SK-MEL-5 (cell line): ENCODE results near the gene CDKN2B-AS1. TPM values are rescaled to one million over a fixed set of nuclear protein-coding genes. Genes with fewer than 3 reads are reported as not detected.

Source experiments
- DNase-seq: peaks from one replicate; pipeline ENCODE4 v3.0.0-alpha.2; 2016; ENCODE audit warnings: low read depth, low spot score
- in situ Hi-C: cut with HindIII; loops from 2 replicates; pipeline ENCODE4 v1.10.0; 2016; ENCODE audit warnings: low sequenced_read_pairs, high pct_unique_total_duplicates, low pct_unique_long_range_greater_than_20kb
- total RNA-seq: library from RNA; depleted of rRNA; stranded (reverse); fragments of >200 nt; shearing (Covaris generic); gene quantifications from 2 replicates; pipeline ENCODE4 v1.2.3, GENCODE V29; 2014

CDKN2B-AS1 gene
- total RNA-seq, 1 experiment from 2014 or later: not detected

DNA sequence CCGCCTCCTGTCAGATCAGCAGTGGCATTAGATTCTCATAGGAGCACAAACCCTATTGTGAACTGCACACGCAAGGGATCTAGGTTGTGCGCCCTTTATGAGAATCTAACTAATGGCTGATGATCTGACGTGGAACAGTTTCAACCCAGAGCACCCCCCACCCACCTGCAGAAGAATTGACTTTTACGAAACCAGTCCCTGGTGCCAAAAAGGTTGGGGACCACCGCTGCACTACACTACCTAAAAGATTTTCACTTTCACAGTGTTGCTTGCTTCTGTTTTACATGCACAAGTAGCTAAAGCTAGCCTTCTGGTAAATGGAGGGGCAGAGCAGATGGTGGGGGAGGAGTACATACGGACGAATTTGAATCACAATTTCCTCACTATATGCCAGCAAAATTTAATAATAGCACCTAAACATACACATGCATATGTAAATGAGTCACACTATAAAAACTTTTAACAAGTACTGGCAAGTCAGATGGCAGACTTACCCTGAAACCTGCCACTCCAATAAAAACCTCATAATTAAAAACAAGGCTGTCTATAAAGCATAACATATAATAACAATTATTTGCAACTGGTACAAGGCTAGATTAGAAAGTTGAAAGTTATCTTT lies 38.5 kb downstream of the CDKN2B-AS1 start:
- in situ Hi-C loops: no loop called here
- DNase-seq: no peak

DNA sequence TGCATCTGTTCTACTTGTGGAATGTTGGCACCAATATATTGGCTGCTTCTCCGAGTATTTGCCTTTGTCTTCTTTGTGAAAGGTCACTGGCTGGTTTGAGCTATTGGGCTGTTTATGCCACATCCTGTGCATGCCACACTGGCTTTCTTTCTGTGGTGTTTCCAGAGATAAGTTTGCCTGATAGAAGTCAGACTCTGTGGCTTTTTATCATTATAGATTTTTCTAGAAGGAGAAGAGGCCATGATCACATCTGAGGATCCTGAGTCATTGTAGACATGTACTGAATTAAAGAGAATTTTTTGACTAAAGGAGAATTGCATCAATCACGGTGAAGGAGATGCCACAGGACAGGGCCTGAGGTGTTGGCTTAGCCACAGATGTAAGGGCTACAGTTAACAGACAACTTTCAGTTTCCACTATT lies 41.0 kb downstream of the CDKN2B-AS1 start:
- in situ Hi-C loops: no loop called here
- no peak for DNase-seq

DNA sequence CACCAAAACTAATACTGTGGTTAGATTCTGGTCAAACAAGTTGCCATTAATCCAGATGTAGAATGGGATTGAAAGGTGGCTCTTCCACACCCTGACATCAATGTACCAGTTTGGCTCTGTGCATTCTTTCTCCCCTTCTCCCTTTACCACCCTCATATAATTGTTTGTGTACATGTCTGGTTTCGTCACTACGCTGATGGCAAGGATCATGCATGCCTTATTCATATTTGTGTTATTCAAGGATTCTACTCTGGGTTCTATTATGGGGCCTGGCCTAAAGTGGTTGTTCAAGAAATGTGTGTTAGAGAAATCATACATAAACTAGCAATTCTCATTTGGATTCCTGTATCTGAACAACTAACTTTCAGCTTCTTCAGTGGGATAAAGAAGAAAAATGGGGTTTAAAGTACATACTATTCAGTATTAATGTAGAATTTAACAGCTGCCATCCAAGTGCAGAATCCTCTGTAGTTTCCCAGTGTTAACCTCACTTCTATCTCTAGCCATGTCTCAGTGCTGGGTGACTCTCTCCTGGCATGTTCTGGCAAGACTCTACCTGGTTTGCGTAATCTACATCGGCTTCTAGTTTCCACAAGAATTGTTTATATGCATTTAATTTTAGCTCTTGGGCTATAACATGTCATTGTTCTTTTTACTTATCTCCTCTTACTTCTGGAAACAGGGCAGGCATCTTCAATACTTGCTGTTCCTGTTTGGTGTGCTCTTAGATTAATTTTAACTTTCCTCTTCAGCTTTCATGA lies 42.5 kb downstream of the CDKN2B-AS1 start:
- in situ Hi-C loops: no loop called here

DNA sequence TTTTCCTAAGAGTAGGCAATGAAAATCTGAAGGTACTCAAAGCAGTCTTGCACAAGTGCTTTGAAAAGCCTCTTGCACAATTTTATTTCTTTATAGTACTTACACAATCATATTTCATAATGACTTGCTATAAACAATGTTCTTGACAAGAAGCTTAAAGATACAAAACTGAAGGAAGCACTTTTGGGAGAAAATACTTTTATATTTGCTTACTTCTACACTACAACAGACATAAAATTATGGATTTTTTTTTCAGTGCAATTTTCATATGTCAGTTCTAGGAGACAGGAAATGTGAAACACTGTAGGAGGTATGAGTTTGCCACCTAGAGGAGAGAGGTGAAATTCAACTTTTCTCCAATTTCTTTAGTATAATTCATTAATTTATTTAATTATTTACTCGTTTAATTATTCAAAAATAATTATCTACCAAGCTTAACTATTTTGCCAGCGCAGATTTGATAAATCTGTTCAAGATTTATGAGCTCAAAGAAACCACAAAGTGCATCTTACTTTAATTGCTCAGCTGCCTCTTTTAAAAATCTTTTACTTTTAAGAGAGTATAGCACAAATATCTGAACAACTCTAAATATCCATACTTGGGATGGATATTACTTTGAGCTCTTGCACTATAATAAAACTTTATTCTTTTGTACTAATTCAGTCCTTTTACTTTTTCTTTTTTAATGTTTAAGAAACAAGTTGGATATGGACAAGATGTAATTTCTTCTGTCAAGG lies 43.5 kb downstream of the CDKN2B-AS1 start:
- no peak for DNase-seq
- in situ Hi-C loops: no loop called here

More for the DNA sequence above, 42.5 kb downstream of the CDKN2B-AS1 start:
- no peak for DNase-seq

DNA sequence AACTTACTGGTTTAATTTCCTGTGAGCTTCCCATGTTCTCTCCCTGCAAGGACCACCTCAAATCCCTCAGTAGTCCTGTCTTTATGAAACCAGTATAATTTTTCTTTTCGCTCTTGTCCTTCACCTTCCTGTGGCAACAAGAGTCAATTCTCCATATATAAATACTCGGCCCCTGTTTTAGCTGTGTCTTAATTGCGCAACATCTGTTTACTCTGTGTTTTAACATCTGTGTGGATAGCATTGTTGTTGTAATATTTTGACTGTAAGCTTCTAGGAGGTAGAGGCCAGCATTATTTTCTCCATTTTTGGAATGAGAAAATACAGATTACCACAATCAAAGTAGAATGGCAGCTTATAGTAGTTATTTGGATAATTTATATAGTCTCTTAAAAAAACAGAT lies 44.7 kb downstream of the CDKN2B-AS1 start:
- DNase-seq: no peak
- in situ Hi-C loops: no loop called here

DNA sequence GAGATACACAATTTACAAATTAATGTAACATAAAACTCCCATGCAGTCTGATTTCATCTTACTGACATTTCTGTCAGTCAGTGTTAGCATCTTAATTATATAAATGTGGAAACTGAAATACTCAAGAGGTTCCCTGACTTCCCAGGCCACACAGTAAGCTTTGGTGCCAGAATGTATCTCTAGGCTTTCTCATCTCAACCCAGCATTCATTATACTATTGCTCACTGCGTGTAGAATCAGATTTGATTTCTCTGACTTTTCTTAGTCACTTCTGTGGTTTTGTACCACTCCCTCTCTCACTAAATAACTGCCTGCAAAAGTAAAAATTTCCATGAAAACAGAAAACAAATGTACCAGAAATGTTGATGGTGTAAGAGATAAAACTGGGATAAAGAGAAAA lies 46.2 kb downstream of the CDKN2B-AS1 start:
- in situ Hi-C loops: no loop called here
- no peak for DNase-seq

DNA sequence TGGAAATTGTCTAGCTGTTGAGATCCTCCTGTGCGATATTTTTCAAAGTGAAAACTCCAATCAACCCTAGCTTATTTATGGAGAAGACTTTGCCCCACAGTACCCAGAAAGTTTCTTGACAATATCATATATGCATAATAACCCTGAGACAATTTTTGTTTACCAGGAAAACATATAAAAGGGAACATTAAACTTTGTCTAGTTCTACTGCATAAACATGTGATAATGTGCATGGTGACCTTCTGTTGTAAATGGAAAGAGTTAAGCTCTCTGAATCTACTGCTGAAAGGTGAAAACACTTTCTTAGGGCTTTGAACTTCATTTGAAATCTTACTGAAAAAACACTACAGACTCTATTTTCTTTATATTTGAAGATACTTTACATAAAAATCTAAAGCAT lies 46.8 kb downstream of the CDKN2B-AS1 start:
- in situ Hi-C loops: no loop called here
- no peak for DNase-seq

DNA sequence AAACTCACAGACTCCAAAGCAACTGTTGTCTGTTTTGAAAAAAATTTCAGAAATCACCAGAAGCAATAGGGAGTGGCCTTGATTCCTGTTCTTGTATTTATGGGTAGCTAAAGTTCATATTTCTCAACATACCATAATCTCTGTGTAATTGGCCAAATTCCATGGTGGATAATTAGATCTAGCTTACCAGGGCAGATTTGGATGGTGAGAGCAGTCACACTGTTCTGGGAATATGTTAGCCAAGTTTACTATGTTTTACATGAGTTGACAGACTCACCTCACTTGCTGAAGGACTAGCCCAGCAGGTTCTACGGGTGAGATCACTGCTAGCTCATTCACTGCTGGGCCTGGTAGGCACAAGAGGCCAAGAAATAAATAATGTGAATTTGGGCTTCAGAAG lies 47.2 kb downstream of the CDKN2B-AS1 start:
- DNase-seq: no peak
- in situ Hi-C loops: no loop called here

DNA sequence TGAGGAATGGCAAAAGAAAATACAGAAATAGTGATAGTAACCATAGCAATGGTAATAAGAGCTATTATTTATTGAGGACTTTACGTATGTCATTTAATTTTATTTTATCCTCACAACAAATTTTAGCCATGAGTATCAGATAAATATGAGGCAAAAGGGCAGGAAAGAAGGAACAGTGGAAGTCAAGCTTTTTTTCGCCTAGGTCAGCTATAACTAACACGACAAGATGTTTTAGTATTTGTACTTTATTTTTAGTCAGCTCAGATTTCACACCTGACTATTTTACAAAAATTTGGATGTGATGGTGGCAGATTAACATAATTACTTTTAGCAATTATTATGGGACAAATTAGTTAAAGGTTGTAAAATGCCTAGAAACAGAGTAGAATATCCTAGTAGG lies 49.3 kb downstream of the CDKN2B-AS1 start:
- in situ Hi-C loops: no loop called here

DNA sequence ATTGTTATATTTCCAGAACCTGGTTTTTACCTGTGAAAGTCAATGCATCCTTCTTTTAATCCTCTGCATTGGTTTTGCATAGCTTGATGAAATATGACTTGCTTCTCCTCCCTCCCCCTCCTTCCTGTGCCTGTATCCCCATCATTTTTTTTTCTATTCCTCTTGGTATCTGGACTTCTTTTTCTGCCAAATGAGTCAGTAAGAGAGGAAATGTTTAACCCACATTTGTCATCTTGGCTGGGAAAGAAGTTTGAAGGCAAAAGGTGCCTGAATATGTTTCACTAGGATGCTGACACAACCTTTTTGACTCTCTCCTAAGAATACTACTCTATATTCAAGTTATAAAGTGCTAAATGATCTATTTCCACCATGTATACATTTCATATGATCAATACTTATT lies 50.0 kb downstream of the CDKN2B-AS1 start:
- no peak for DNase-seq
- in situ Hi-C loops: no loop called here

More for the DNA sequence above, 49.3 kb downstream of the CDKN2B-AS1 start:
- DNase-seq: no peak

DNA sequence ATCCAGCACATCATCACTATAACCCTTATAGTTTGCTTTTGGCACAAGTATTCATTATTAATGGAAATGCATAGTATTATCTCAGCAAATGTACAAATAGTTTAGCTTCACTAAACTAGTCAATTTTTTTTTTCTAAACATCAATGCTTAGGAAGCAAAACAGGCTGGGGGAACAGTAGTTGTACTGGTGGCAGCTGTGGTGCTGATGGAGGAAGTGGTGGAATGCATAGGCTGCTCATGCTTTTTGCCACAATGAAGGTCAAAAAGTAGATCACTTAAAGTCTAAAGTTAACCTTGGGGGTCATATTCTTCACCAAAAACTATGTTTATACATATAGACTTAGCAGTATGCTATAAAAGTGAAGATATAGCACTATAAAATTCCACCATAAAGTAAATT lies 50.8 kb downstream of the CDKN2B-AS1 start:
- in situ Hi-C loops: no loop called here

DNA sequence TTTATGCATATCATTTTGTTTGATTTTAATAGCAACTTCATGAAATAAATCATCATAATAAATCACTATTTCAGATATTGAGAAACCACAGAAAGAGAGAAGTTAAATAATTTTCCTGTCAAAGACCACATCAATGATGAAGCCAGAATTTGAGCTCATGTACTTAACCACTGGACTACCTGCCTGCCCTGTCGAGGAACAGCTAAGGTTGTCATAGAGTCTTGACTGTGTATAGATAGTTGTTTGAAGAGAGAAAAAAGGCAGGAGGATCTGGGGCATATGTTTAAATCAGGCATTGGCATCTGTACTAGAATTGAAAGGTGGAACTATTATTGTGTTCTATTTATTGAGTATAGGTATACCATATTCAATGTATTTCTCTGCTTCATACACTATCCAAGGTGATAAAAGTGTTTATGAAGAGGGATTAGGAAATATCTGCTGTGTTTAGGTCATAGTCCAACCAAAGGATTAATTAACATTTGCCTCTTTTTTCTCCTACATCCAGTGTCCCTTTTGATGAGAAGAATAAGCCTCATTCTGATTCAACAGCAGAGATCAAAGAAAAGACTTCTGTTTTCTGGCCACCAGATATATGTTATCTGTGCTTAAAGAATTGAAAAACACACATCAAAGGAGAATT lies 51.8 kb downstream of the CDKN2B-AS1 start:
- in situ Hi-C loops: no loop called here
- DNase-seq: no peak

More for the DNA sequence above, 50.8 kb downstream of the CDKN2B-AS1 start:
- no peak for DNase-seq

DNA sequence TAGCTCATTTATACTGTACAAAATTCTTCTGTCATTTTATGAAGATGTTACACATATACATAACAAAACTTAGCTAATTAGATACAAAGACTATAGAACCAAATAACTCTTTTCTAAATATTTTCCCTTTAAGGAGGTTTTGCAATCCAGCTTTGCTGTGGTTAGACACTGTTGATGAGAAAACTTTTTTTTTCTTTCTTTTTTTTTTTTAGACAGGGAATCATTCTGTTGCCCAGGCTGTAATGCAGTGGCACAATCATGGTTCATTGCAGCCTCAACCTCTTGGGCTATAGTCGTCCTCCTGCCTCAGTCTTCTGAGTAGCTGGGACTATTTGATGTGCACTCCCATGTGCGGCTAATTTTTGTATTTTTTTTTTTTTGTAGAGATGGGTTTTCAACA lies 53.0 kb downstream of the CDKN2B-AS1 start:
- no peak for DNase-seq
- in situ Hi-C loops: no loop called here

DNA sequence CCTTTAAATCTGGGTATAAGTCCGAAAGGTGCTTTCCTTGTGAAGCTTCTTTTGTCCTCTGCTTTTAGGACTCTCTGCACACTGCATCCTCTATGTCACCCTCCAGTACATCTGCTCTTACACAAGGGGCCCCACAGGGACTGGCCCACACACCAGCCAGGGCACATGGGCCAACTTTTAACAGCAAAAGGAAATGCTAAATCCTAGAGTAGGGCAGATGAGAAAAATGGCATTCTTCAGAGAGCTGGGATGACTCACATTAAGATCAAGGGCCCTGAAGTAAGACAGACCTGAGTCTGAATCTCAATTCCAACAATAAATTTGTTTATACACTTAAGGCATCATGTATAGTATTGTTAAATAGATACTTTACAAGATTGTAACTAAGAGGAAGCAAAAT lies 54.8 kb downstream of the CDKN2B-AS1 start:
- no peak for DNase-seq
- in situ Hi-C loops: no loop called here

DNA sequence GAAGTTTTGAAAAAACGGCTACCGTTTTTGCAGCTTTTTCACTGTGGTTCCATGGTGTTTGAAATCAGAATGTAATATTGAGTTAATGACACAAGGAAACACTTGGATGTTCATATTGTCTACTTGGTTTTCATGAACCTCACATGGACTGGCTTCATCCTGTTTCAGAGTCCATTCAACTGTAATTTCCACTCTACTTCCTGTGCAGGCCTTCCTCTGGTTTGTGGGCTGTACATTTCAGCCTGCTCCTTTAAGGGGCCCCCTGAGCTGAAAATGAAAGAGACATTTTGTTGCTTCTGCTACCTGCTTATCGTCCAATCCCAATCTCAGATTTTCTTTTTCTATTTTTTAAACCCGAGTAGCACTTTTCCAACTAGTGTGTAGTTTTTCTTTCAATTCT lies 56.3 kb downstream of the CDKN2B-AS1 start:
- in situ Hi-C loops: no loop called here
- no peak for DNase-seq

DNA sequence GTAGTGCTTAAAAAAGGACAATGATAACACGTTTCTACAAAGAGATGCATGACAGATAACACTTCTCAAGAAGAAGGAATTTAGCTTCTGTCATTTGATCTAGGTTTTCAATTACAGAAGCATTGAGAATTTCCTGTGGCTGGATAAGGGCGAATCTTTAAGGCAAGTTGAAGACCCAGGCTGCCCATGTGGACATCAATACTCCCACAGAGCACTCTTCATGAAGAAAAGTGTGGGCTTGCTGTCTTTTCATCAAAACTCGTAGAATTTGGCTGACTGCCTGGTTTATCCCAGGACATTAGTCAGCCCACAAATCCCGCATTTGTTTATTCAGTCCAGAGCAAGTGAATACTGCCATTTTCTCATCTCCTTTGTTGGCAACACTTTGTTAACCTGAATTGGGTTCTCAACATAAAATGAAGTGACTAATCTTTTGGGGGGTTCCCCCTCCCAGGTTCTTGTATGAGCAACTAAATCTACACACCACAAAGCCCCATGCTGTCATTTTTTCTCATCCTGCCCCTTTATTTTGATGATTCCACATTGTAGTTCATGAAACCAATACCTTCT lies 57.9 kb downstream of the CDKN2B-AS1 start:
- in situ Hi-C loops: no loop called here
- DNase-seq: no peak

DNA sequence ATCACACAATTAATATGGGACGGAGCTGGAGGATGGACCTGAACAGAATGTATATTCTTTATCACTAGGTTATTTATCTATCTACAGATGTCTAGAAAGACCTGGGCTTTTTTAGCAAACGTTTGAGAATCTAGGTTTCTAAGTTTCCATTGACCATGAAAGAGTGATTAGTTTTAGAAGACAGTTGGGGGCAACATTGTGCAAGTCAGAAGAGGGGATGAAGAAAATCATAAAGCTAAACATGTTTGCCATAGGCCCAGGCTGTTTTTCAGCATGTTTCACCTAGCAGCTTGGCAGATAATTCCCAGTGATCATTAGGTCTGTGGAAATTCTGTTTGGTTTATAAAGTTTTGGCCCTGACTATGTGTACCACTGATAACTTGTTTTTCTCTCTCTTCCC lies 58.6 kb downstream of the CDKN2B-AS1 start:
- in situ Hi-C loops: no loop called here
- no peak for DNase-seq

DNA sequence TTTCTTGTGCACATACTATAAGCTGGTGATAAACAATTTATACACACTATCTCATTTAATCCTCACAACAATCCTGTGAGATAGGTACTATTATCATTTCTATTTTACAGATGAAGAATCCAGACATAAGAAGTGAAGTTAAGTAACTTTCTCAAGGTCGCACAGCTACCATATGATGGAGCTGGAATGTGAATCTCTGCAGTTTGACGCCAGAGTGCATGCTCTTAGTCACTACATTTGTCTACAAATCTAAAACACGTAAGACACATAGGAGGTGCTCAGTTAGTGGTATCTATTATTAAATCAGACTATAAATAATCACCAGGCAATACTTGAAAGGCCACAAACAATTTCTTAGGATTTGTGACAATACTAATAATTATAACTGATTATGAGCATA lies 59.5 kb downstream of the CDKN2B-AS1 start:
- no peak for DNase-seq
- in situ Hi-C loops: no loop called here
